GM12872 (cell line): ENCODE data around the gene BMPR1A.

ENCODE experiments used
- CTCF ChIP-seq: IDR thresholded peaks from 3 replicates; pipeline ENCODE4 v1.5.1; 2011; ENCODE audit warnings: low read depth, mild to moderate bottlenecking, low read length, moderate library complexity; ENCODE audit not compliant: insufficient read depth

BMPR1A gene

GRCh38 chr10:86823565-86823964 is 67.1 kb downstream of the BMPR1A start:
- TF ChIP-seq CTCF = no peak

GRCh38 chr10:86824151-86824550 is 67.7 kb downstream of the BMPR1A start:
- TF ChIP-seq CTCF = no peak

DNA sequence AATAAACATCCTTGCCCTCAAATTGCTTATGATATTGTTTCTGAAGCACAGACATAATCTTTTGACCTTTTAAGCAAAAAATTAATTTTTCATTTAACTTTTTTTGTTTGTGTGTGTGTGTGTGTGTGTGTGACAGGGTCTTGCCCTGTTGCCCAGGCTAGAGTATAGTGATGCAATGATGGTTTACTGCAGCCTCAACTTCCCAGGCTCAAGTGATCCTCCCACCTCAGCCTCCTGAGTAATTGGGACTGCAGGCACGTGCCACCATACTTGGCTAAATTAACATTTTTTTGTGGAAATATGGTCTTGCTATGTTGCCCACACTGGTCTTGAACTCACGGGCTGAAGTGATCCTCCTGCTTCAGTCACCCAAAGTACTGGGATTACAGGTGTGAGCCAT is 68.9 kb downstream of the BMPR1A start:
- TF ChIP-seq CTCF = no peak

DNA sequence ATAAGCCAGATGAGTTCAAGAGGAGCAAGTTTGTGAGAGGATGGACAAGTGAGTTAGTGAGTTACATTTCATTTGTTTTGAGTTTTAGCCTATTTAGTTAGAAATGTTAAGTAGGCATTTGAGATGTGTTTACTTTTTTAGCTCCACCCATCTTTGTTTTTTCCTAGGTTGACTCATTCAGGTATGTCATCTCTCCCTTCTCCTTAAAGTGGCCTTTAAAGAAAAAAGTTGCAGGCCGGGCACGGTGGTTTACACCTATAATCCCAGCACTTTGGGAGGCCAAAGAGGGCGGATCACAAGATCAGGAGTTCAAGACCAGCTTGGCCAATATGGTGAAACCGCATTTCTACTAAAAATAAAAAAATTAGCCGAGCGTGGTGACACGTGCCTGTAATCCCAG is 71.2 kb downstream of the BMPR1A start:
- TF ChIP-seq CTCF = no peak

GRCh38 chr10:86828145-86828544 is 71.7 kb downstream of the BMPR1A start:
- TF ChIP-seq CTCF = no peak

DNA sequence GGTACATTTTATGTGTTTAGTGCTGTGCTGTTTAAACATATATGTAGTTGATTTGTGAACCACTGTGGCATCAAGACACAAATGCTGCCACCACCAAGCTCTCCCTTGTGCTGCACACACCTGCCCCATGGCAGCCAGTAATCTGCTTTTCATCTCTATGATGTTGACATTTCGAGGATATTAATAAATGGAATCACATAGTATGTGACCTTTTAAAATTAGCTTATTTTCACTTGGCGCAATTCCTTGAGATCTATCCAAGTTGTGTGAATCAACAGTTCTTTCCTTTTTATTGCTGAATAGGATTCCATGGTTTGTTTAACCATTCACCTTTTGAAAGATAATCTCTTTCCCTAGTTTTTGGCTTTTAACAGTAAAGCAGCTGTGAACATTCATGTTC is 73.1 kb downstream of the BMPR1A start:
- TF ChIP-seq CTCF = no peak

DNA sequence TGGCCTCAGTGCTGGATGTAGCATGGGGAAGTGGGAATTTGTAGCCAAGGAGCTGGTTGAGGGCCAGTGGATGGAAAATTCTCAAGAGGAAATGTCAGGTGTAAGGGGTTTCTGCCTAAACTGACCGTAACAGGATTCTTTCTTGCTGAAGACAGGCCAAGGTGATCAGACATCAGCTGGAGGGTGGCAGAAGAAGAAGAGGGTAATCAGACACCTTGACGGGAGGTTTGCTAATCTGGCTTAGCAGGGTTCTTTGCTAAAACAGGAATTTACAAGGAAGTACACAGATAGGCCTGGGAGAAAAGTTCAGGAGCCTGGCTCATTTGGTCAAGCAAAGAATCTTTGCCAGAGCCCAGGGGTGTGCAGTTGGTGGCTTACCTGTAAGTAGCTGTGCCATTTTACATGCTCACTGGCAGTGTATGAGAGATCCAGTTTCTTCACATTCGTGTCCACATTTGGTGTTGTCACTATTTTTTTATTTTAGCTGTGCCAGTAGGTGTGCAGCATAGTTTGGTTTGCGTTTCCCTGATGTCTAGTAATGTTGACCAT is 73.7 kb downstream of the BMPR1A start:
- no peak for TF ChIP-seq CTCF
